Lower leg skin (tissue), 3 donors: ENCODE measurements around the gene NTRK3.

Source experiments
- POLR2A ChIP-seq, 2 donors: fragments of 450-650 bp; IDR thresholded peaks; one replicate each; pipeline ENCODE4 v1.6.1; 2016 to 2017; ENCODE audit warnings: antibody characterized with exemption in 2 of 2, mild to moderate bottlenecking in 1 of 2, moderate library complexity in 1 of 2
- TF ChIP-seq, protein P1 (sequence below), 3 donors: fragments of 450-650 bp; IDR thresholded peaks; one replicate each; pipeline ENCODE4 v1.5.1; 2016; ENCODE audit warnings: antibody characterized with exemption in 3 of 3, mild to moderate bottlenecking in 3 of 3, moderate library complexity in 2 of 3

DNA sequence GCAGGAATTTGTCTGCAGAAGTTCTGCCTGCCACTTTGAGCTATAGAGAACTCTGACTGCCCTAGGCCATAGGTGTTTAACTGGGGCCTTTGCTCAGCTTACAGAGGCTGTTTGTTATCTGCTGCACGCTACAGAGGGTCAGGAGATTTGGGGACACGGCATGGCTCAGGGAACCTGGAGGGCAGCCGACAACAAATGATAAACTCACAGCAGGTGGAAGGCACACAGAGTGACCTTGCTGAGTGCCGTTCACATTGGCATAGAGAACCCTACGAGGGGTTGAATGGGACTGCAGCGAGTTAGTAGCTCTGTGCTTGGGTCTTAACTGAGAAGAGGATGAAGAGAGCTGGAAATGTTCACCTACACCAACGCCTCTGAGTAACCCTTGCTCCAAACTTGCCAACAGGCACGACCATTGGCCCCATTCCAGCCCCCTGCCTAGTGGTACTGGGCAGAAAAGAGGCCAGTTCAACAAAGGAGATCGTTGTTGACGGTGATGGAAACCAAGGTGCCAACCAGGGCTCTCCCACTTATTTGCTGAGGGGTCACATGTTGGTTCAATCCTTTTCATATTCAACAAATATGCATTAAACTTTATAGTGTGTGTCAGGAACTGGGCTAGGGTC is 301.1 kb downstream of the NTRK3 start:
- TF ChIP-seq, protein P1, sequence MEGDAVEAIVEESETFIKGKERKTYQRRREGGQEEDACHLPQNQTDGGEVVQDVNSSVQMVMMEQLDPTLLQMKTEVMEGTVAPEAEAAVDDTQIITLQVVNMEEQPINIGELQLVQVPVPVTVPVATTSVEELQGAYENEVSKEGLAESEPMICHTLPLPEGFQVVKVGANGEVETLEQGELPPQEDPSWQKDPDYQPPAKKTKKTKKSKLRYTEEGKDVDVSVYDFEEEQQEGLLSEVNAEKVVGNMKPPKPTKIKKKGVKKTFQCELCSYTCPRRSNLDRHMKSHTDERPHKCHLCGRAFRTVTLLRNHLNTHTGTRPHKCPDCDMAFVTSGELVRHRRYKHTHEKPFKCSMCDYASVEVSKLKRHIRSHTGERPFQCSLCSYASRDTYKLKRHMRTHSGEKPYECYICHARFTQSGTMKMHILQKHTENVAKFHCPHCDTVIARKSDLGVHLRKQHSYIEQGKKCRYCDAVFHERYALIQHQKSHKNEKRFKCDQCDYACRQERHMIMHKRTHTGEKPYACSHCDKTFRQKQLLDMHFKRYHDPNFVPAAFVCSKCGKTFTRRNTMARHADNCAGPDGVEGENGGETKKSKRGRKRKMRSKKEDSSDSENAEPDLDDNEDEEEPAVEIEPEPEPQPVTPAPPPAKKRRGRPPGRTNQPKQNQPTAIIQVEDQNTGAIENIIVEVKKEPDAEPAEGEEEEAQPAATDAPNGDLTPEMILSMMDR (IDR thresholded peaks at IDR 0.05), result no peak
- no peak for TF ChIP-seq POLR2A (IDR thresholded peaks at IDR 0.05)
